HEK293 (cell line): Measurements from ENCODE around the gene TANGO6.

ENCODE experiments used
- GLIS1 ChIP-seq: fragments of 450-650 bp; formaldehyde crosslinking; IDR thresholded peaks from 2 replicates; pipeline ENCODE4 v1.5.1; 2016; ENCODE audit warnings: missing biosample characterization, missing genetic modification characterization
- HOXC10 ChIP-seq: sonication (generic); formaldehyde crosslinking; IDR thresholded peaks from 2 replicates; pipeline ENCODE4 v1.8.1; 2023; ENCODE audit warnings: mild to moderate bottlenecking, missing genetic modification reagents
- SALL2 ChIP-seq: fragments of 450-650 bp; formaldehyde crosslinking; IDR thresholded peaks from 2 replicates; pipeline ENCODE4 v1.5.0; 2017; ENCODE audit warnings: missing biosample characterization, mild to moderate bottlenecking, missing genetic modification characterization, borderline replicate concordance
- SCRT2 ChIP-seq: fragments of 450-650 bp; formaldehyde crosslinking; IDR thresholded peaks from 2 replicates; pipeline ENCODE4 v1.5.1; 2016; ENCODE audit warnings: missing biosample characterization, missing genetic modification characterization
- TSHZ1 ChIP-seq: fragments of 450-650 bp; formaldehyde crosslinking; IDR thresholded peaks from 2 replicates; pipeline ENCODE4 v1.5.1; 2016; ENCODE audit warnings: missing biosample characterization, missing genetic modification characterization, borderline replicate concordance
- WT1 ChIP-seq: fragments of 450-650 bp; formaldehyde crosslinking; IDR thresholded peaks from 2 replicates; pipeline ENCODE4 v1.5.1; 2016; ENCODE audit warnings: missing biosample characterization, missing genetic modification characterization
- ZBTB17 ChIP-seq: fragments of 450-650 bp; formaldehyde crosslinking; IDR thresholded peaks from 2 replicates; pipeline ENCODE4 v1.5.1; 2016; ENCODE audit warnings: missing biosample characterization, missing genetic modification characterization
- ZBTB7A ChIP-seq: fragments of 450-650 bp; formaldehyde crosslinking; IDR thresholded peaks from 2 replicates; pipeline ENCODE4 v1.5.1; 2016; ENCODE audit warnings: low read depth, missing biosample characterization, missing genetic modification characterization
- ZFP69B ChIP-seq: fragments of 450-650 bp; formaldehyde crosslinking; IDR thresholded peaks from 2 replicates; pipeline ENCODE4 v1.5.1; 2016; ENCODE audit warnings: missing biosample characterization, missing genetic modification characterization
- ZNF132 ChIP-seq: fragments of 450-650 bp; formaldehyde crosslinking; IDR thresholded peaks from 2 replicates; pipeline ENCODE4 v1.5.1; 2017; ENCODE audit warnings: missing biosample characterization, missing genetic modification characterization, borderline replicate concordance
- ZNF155 ChIP-seq: fragments of 450-650 bp; formaldehyde crosslinking; IDR thresholded peaks from 2 replicates; pipeline ENCODE4 v1.5.1; 2016; ENCODE audit warnings: missing biosample characterization, missing genetic modification characterization
- ZNF169 ChIP-seq: fragments of 450-650 bp; formaldehyde crosslinking; IDR thresholded peaks from 2 replicates; pipeline ENCODE4 v1.5.1; 2016; ENCODE audit warnings: missing biosample characterization, missing genetic modification characterization
- ZNF221 ChIP-seq: fragments of 450-650 bp; formaldehyde crosslinking; IDR thresholded peaks from 2 replicates; pipeline ENCODE4 v1.5.1; 2017; ENCODE audit warnings: missing biosample characterization, missing genetic modification characterization, borderline replicate concordance
- ZNF23 ChIP-seq: fragments of 450-650 bp; formaldehyde crosslinking; IDR thresholded peaks from 2 replicates; pipeline ENCODE4 v1.5.1; 2016; ENCODE audit warnings: missing biosample characterization, missing genetic modification characterization, borderline replicate concordance
- ZNF24 ChIP-seq: fragments of 450-650 bp; formaldehyde crosslinking; IDR thresholded peaks from 2 replicates; pipeline ENCODE4 v1.5.1; 2016; ENCODE audit warnings: missing biosample characterization, missing genetic modification characterization
- ZNF416 ChIP-seq: fragments of 450-650 bp; formaldehyde crosslinking; IDR thresholded peaks from 2 replicates; pipeline ENCODE4 v1.5.1; 2016; ENCODE audit warnings: missing biosample characterization, missing genetic modification characterization
- ZNF501 ChIP-seq: fragments of 450-650 bp; formaldehyde crosslinking; IDR thresholded peaks from 2 replicates; pipeline ENCODE4 v1.5.1; 2016; ENCODE audit warnings: missing biosample characterization, missing genetic modification characterization
- ZNF580 ChIP-seq: fragments of 450-650 bp; formaldehyde crosslinking; IDR thresholded peaks from 2 replicates; pipeline ENCODE4 v1.5.1; 2016; ENCODE audit warnings: missing biosample characterization, missing genetic modification characterization
- ZNF707 ChIP-seq: fragments of 450-650 bp; formaldehyde crosslinking; IDR thresholded peaks from 2 replicates; pipeline ENCODE4 v1.5.1; 2016; ENCODE audit warnings: missing biosample characterization, missing genetic modification characterization
- ZNF747 ChIP-seq: fragments of 450-650 bp; formaldehyde crosslinking; IDR thresholded peaks from 2 replicates; pipeline ENCODE4 v1.5.1; 2016; ENCODE audit warnings: missing biosample characterization, missing genetic modification characterization
- ZXDB ChIP-seq: fragments of 450-650 bp; formaldehyde crosslinking; IDR thresholded peaks from 2 replicates; pipeline ENCODE4 v1.5.1; 2016; ENCODE audit warnings: missing biosample characterization, missing genetic modification characterization
- TF ChIP-seq, protein P1 (sequence below): fragments of 450-650 bp; formaldehyde crosslinking; IDR thresholded peaks from 2 replicates; pipeline ENCODE4 v1.5.1; 2017; ENCODE audit warnings: missing biosample characterization, missing genetic modification characterization
- TF ChIP-seq, protein P2 (sequence below): fragments of 450-650 bp; formaldehyde crosslinking; IDR thresholded peaks from 2 replicates; pipeline ENCODE4; 2016; ENCODE audit warnings: missing biosample characterization, missing genetic modification characterization
- TF ChIP-seq, protein P3 (sequence below): fragments of 450-650 bp; formaldehyde crosslinking; IDR thresholded peaks from 2 replicates; pipeline ENCODE4 v1.5.1; 2016; ENCODE audit warnings: missing biosample characterization, missing genetic modification characterization

The TANGO6 gene

GRCh38 chr16:69131839-69132423, 288.6 kb downstream of the TANGO6 start (continued):
- peak; percentile 43; the same call in 1 of the 2 replicates for TF ChIP-seq ZNF416 (tag by site-specific recombination)
- TF ChIP-seq ZNF23: no peak
- TF ChIP-seq, protein P1, sequence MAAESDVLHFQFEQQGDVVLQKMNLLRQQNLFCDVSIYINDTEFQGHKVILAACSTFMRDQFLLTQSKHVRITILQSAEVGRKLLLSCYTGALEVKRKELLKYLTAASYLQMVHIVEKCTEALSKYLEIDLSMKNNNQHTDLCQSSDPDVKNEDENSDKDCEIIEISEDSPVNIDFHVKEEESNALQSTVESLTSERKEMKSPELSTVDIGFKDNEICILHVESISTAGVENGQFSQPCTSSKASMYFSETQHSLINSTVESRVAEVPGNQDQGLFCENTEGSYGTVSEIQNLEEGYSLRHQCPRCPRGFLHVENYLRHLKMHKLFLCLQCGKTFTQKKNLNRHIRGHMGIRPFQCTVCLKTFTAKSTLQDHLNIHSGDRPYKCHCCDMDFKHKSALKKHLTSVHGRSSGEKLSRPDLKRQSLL (tag by site-specific recombination): no peak
- no peak for TF ChIP-seq HOXC10 (CRISPR knock-in tag)
- TF ChIP-seq SCRT2 (tag by site-specific recombination): no peak
- no peak for TF ChIP-seq ZNF155
- no peak for TF ChIP-seq TSHZ1 (tag by site-specific recombination)
- peak; percentile 43; the same call in 1 of the 2 replicates for TF ChIP-seq ZNF501 (tag by site-specific recombination)
- TF ChIP-seq, protein P2, sequence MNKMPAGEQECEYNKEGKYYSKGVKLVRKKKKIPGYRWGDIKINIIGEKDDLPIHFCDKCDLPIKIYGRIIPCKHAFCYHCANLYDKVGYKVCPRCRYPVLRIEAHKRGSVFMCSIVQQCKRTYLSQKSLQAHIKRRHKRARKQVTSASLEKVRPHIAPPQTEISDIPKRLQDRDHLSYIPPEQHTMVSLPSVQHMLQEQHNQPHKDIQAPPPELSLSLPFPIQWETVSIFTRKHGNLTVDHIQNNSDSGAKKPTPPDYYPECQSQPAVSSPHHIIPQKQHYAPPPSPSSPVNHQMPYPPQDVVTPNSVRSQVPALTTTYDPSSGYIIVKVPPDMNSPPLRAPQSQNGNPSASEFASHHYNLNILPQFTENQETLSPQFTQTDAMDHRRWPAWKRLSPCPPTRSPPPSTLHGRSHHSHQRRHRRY (tag by site-specific recombination): no peak
- no peak for TF ChIP-seq SALL2 (tag by site-specific recombination)
- TF ChIP-seq ZNF707 (tag by site-specific recombination): no peak
- no peak for TF ChIP-seq ZNF169 (tag by site-specific recombination)
- TF ChIP-seq ZFP69B: no peak
- no peak for TF ChIP-seq ZBTB7A (tag by site-specific recombination)
- TF ChIP-seq ZNF580 (tag by site-specific recombination): peak; percentile 70
- TF ChIP-seq ZBTB17: peak; percentile 12; the same call in 1 of the 2 replicates
- TF ChIP-seq, protein P3, sequence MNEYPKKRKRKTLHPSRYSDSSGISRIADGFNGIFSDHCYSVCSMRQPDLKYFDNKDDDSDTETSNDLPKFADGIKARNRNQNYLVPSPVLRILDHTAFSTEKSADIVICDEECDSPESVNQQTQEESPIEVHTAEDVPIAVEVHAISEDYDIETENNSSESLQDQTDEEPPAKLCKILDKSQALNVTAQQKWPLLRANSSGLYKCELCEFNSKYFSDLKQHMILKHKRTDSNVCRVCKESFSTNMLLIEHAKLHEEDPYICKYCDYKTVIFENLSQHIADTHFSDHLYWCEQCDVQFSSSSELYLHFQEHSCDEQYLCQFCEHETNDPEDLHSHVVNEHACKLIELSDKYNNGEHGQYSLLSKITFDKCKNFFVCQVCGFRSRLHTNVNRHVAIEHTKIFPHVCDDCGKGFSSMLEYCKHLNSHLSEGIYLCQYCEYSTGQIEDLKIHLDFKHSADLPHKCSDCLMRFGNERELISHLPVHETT (tag by site-specific recombination): peak; percentile 32; the same call in 1 of the 2 replicates
- peak; percentile 34; the same call in 1 of the 2 replicates for TF ChIP-seq WT1 (tag by site-specific recombination)
- TF ChIP-seq GLIS1 (tag by site-specific recombination): peak; percentile 25; the same call in 1 of the 2 replicates
- no peak for TF ChIP-seq ZNF24
- no peak for TF ChIP-seq ZNF132 (tag by site-specific recombination)
- no peak for TF ChIP-seq ZNF747 (tag by site-specific recombination)
- no peak for TF ChIP-seq ZNF221 (tag by site-specific recombination)
- peak; percentile 89 for TF ChIP-seq ZXDB (tag by site-specific recombination)
